ENCODE measurements around the gene DNAJC24.

GRCh38 chr11:31474083-31474482, 104.4 kb downstream of the DNAJC24 start:
- TF ChIP-seq POLR2AphosphoS5 (IDR thresholded peaks at IDR 0.05) (no peak), CTCF (IDR thresholded peaks at IDR 0.05 in 8 of 11, conservative IDR thresholded peaks at IDR 0.05 in 3 of 11) (no peak), POLR2A (IDR thresholded peaks at IDR 0.05) (no peak)
